ENCODE results near the gene IL31.

- TF ChIP-seq, protein P1, sequence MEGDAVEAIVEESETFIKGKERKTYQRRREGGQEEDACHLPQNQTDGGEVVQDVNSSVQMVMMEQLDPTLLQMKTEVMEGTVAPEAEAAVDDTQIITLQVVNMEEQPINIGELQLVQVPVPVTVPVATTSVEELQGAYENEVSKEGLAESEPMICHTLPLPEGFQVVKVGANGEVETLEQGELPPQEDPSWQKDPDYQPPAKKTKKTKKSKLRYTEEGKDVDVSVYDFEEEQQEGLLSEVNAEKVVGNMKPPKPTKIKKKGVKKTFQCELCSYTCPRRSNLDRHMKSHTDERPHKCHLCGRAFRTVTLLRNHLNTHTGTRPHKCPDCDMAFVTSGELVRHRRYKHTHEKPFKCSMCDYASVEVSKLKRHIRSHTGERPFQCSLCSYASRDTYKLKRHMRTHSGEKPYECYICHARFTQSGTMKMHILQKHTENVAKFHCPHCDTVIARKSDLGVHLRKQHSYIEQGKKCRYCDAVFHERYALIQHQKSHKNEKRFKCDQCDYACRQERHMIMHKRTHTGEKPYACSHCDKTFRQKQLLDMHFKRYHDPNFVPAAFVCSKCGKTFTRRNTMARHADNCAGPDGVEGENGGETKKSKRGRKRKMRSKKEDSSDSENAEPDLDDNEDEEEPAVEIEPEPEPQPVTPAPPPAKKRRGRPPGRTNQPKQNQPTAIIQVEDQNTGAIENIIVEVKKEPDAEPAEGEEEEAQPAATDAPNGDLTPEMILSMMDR (conservative IDR thresholded peaks at IDR 0.05; ENCODE audit: low read depth, low read length) = no peak
- TF ChIP-seq EZH2 (IDR thresholded peaks at IDR 0.05; ENCODE audit: borderline replicate concordance, low read depth, low read length, poor library complexity, severe bottlenecking) = no peak
Measured at GRCh38 chr12:122139941-122140340, 34.1 kb downstream of the IL31 start.

All from A673 (cell line).